K562 (cell line): ENCODE measurements around the gene PLPPR1. TPM values are rescaled to one million over a fixed set of nuclear protein-coding genes. Genes with fewer than 3 reads are reported as not detected.

Experiments used
- ATAC-seq: fragments of 200-7000 bp; cut with Tn5 transposase; 3 replicates; pipeline ENCODE4 v1.9.1; 2020; ENCODE audit warnings: moderate library complexity
- BruUV-seq: library from RNA; stranded (reverse); fragments of 400-500 nt; replicated peaks from 2 replicates; lab custom pipeline; 2021; lab: Mats Ljungman, UMichigan
- CTCF ChIA-PET: fragments of 300-600 bp; formaldehyde crosslinking; extraction: SDS; loops from one replicate; lab custom pipeline; 2021; ENCODE audit warnings: low intra/inter-chr PET ratio; lab: Yijun Ruan, JAX
- POLR2A ChIA-PET: fragments of 300-600, 350-650 bp; sonication (Branson Sonifier 250); formaldehyde crosslinking; extraction: SDS; loops from one replicate; lab custom pipeline; 2021; ENCODE audit warnings: antibody characterized with exemption, inconsistent platforms; lab: Yijun Ruan, JAX
- DNase-seq, 4 experiments: peaks; one replicate each; pipeline versions ENCODE4 v3.0.0 to v3.0.0-alpha.2; 2011 to 2018; ENCODE audit warnings: low spot score in 3 of 4, mixed read lengths in 3 of 4; ENCODE audit errors: extremely low read depth in 1 of 4
- FAIRE-seq: peaks from 2 replicates; lab custom pipeline; 2011; peaks lifted over from hg19 to GRCh38; lab: Jason Lieb, UNC
- H2AFZ ChIP-seq: 2 replicates; pipeline ENCODE4 v1.6.0; 2011; ENCODE audit warnings: low read depth, low read length, control low read depth, inconsistent platforms
- H3K27ac ChIP-seq: fragments of 200-600 bp; 3 replicates; pipeline ENCODE4 v1.8.0; 2011; ENCODE audit warnings: low read depth, mild to moderate bottlenecking, control low read depth, inconsistent platforms, low read length, moderate library complexity, mixed read lengths; ENCODE audit errors: extremely low read depth
- H3K27me3 ChIP-seq, 2 experiments: fragments of 300-600 bp in 1 of 2; 2 replicates in 1 of 2; 3 replicates in 1 of 2; pipeline versions ENCODE4 v1.6.0 to v1.8.0; 2011; ENCODE audit warnings: inconsistent platforms in 2 of 2, low read length in 2 of 2, mild to moderate bottlenecking in 1 of 2, mixed read lengths in 1 of 2, moderate library complexity in 1 of 2; ENCODE audit not compliant: control insufficient read depth in 2 of 2, insufficient read depth in 2 of 2
- H3K36me3 ChIP-seq: fragments of 300-600 bp; 3 replicates; pipeline ENCODE4 v1.8.0; 2011; ENCODE audit warnings: mild to moderate bottlenecking, low read length, inconsistent platforms; ENCODE audit not compliant: control insufficient read depth, insufficient read depth
- H3K4me1 ChIP-seq, 2 experiments: fragments of 200-600 bp in 1 of 2; replicated peaks in 1 of 2; 2 replicates in 1 of 2; 3 replicates in 1 of 2; pipeline versions ENCODE4 v1.5.1 to v1.8.0; 2011; ENCODE audit warnings: inconsistent platforms in 2 of 2, low read length in 2 of 2, mild to moderate bottlenecking in 1 of 2, mixed read lengths in 1 of 2, moderate library complexity in 1 of 2; ENCODE audit not compliant: control insufficient read depth in 2 of 2, insufficient read depth in 2 of 2
- H3K4me2 ChIP-seq: 2 replicates; pipeline ENCODE4 v1.6.1; 2011; ENCODE audit warnings: low read length, control low read depth, inconsistent platforms, mixed read lengths; ENCODE audit not compliant: insufficient read depth
- H3K4me3 ChIP-seq: fragments of 200-600 bp; sonication (generic), shearing (Covaris generic); 2 replicates; pipeline ENCODE4 v1.5.1; 2016; ENCODE audit warnings: control low read depth, inconsistent platforms
- H3K79me2 ChIP-seq: fragments of 200-600 bp; 3 replicates; pipeline ENCODE4 v1.8.0; 2011; ENCODE audit warnings: low read length, inconsistent platforms; ENCODE audit not compliant: control insufficient read depth, insufficient read depth
- H3K9ac ChIP-seq, 2 experiments: 2 replicates each; pipeline versions ENCODE4 v1.6.0 to v1.6.1; 2011; ENCODE audit warnings: low read depth in 2 of 2, low read length in 2 of 2, control low read depth in 1 of 2, inconsistent platforms in 1 of 2, mild to moderate bottlenecking in 1 of 2, mixed read lengths in 1 of 2; ENCODE audit not compliant: insufficient read depth in 1 of 2
- H3K9me1 ChIP-seq: one replicate; pipeline ENCODE4 v1.6.0; 2011; ENCODE audit warnings: inconsistent platforms, mild to moderate bottlenecking, low read length, moderate library complexity; ENCODE audit not compliant: control insufficient read depth, insufficient read depth
- H3K9me3 ChIP-seq: replicated peaks from 2 replicates; pipeline ENCODE4 v1.5.1; 2011; ENCODE audit warnings: low read depth, low read length, inconsistent platforms; ENCODE audit not compliant: control insufficient read depth, insufficient read depth
- H4K20me1 ChIP-seq: replicated peaks from 2 replicates; pipeline ENCODE4 v1.6.1; 2011; ENCODE audit warnings: low read length, inconsistent platforms, mixed read lengths; ENCODE audit not compliant: control insufficient read depth, insufficient read depth
- ARNT ChIP-seq, 2 experiments: fragments of 450-650 bp; IDR thresholded peaks; 2 replicates each; pipeline ENCODE4 v1.6.1; 2016; ENCODE audit warnings: mild to moderate bottlenecking in 1 of 2
- CSDE1 ChIP-seq, 2 experiments: fragments of 450-650 bp; IDR thresholded peaks; 2 replicates each; pipeline ENCODE4 v1.6.1; 2016; ENCODE audit warnings: mild to moderate bottlenecking in 1 of 2
- GABPB2 ChIP-seq: fragments of 250-450 bp; sonication (Bioruptor Pico); conservative IDR thresholded peaks from 2 replicates; pipeline ENCODE4 v1.5.1; 2021; ENCODE audit warnings: mild to moderate bottlenecking
- GTF2E2 ChIP-seq: fragments of 200-800 bp; sonication (Bioruptor generic); IDR thresholded peaks from 2 replicates; pipeline ENCODE4 v1.6.1; 2016; ENCODE audit warnings: missing genetic modification characterization, missing compliant biosample characterization
- HSF4 ChIP-seq: fragments of 250-450 bp; sonication (Bioruptor Pico); IDR thresholded peaks from 2 replicates; pipeline ENCODE4 v2.1.2; 2022; ENCODE audit warnings: mild to moderate bottlenecking, moderate library complexity, borderline replicate concordance
- MXI1 ChIP-seq: IDR thresholded peaks from 2 replicates; pipeline ENCODE4 v1.6.1; 2011; ENCODE audit warnings: low read depth, mild to moderate bottlenecking, improper control_type of control experiment, low read length
- PHF21A ChIP-seq: fragments of 450-650 bp; IDR thresholded peaks from 2 replicates; pipeline ENCODE4 v1.6.1; 2017; ENCODE audit warnings: low read depth, borderline replicate concordance
- RHOXF2B ChIP-seq: fragments of 250-450 bp; sonication (Bioruptor Pico); conservative IDR thresholded peaks from 2 replicates; pipeline ENCODE4 v1.5.1; 2021
- SMARCA5 ChIP-seq: fragments of 450-650 bp; IDR thresholded peaks from 2 replicates; pipeline ENCODE4 v1.6.1; 2016
- TAF1 ChIP-seq: IDR thresholded peaks from 2 replicates; pipeline ENCODE4 v1.6.1; 2011; ENCODE audit warnings: mild to moderate bottlenecking, low read length, moderate library complexity; ENCODE audit not compliant: insufficient read depth, control insufficient read depth, severe bottlenecking; ENCODE audit errors: extremely low read depth
- TCF3 ChIP-seq: sonication (generic); formaldehyde crosslinking; IDR thresholded peaks from 2 replicates; pipeline ENCODE4 v1.4.0; 2020; ENCODE audit warnings: mild to moderate bottlenecking, missing genetic modification reagents
- ZHX1 ChIP-seq: fragments of 150-350 bp; conservative IDR thresholded peaks from 2 replicates; pipeline ENCODE4 v1.6.1; 2014; ENCODE audit warnings: low read length
- ZNF280B ChIP-seq: fragments of 250-450 bp; sonication (Bioruptor Pico); IDR thresholded peaks from 2 replicates; pipeline ENCODE4 v1.5.1; 2021; ENCODE audit warnings: mild to moderate bottlenecking
- WGBS: fragments of 100-300 bp; shearing (Covaris generic); methylation state at CpG from one replicate; pipeline ENCODE4 v1.1.6; 2016; ENCODE audit warnings: low coverage, mixed read lengths; ENCODE audit not compliant: insufficient coverage; ENCODE audit errors: missing lambda C conversion rate; 5-methylcytosine and 5-hydroxymethylcytosine counted together
- in situ Hi-C: fragments of 300-500 bp; cut with MboI; formaldehyde crosslinking; loops from 4 replicates; pipeline ENCODE4 v1.15.0; 2018; ENCODE audit warnings: inconsistent platforms, mixed read lengths
- intact Hi-C: fragments of 100-400 bp; cut with micrococcal nuclease; formaldehyde crosslinking; loops from 2 replicates; pipeline ENCODE4 v1.14.2; 2022
- polyA plus RNA-seq, 8 experiments: library from polyadenylated mRNA; depleted of rRNA in 4 of 8; stranded (reverse) in 5 of 8; unstranded in 3 of 8; fragments of >200 nt; fragmentation: Nextera tagmentation in 2 of 8; fragmentation: Illumina TruSeq in 1 of 8; extraction: Ambion mirVana in 2 of 8; extraction: Trizol in 1 of 8; gene quantifications; 2 replicates each; pipeline versions ENCODE4 v1.2.1 to v1.2.3, GENCODE V29; 2011 to 2014; ENCODE audit warnings: inconsistent platforms in 1 of 8, missing spikeins in 1 of 8
- total RNA-seq, 7 experiments: library from RNA; depleted of rRNA in 6 of 7; stranded (reverse); fragments of >200 nt in 6 of 7; fragmentation: Illumina TruSeq in 2 of 7; extraction: Trizol in 2 of 7; gene quantifications; 2 replicates each; pipeline versions ENCODE4 v1.2.1 to v1.2.3, GENCODE V29; 2011 to 2021; ENCODE audit warnings: low replicate concordance in 1 of 7
- TF ChIP-seq, protein P1 (sequence below): fragments of 450-650 bp; IDR thresholded peaks from 2 replicates; pipeline ENCODE4 v1.6.1; 2016; ENCODE audit warnings: antibody characterized with exemption
- TF ChIP-seq, protein P2 (sequence below): fragments of 150-350 bp; IDR thresholded peaks from 2 replicates; pipeline ENCODE4 v1.6.1; 2014; ENCODE audit warnings: low read depth, mild to moderate bottlenecking, low read length, borderline replicate concordance

PLPPR1 gene
- total and polyA plus RNA-seq, 9 of the 15 experiments (the other 6 are each of a cell fraction or from before 2014, with no cell fraction given): not detected

- BruUV-seq: no TSS peak
- Histone ChIP-seq H3K79me2 (no peaks in the 10 kb centered on the region), H3K9me1 (no peaks in the 10 kb centered on the region), H3K27ac (no peak overlapping the region), H3K36me3 (no peaks in the 10 kb centered on the region), H4K20me1 (no peaks in the 10 kb centered on the region), H3K27me3 (no peaks in the 10 kb centered on the region), H3K9me3 (peaks cover 5% of the 10 kb centered on the region; the same call in 1 of the 2 replicates), H2AFZ (no peak overlapping the region), H3K4me1 (peaks cover 0 to 2% of the 10 kb centered on the region in 2 experiments; a peak in 2 of 5 replicates), H3K4me2 (no peak overlapping the region), H3K9ac (no peak overlapping the region), H3K4me3 (no peak overlapping the region)
- no peak for DNase-seq
- intact Hi-C loops: no loop called here
- no peak for FAIRE-seq
- ATAC-seq: no peak
- ChIA-PET CTCF (no interaction called here), POLR2A (no interaction called here)
- in situ Hi-C loops: no loop called here
- 53% methylated on average over 2 of the region's 2 CpGs for WGBS
- TF ChIP-seq, protein P1, sequence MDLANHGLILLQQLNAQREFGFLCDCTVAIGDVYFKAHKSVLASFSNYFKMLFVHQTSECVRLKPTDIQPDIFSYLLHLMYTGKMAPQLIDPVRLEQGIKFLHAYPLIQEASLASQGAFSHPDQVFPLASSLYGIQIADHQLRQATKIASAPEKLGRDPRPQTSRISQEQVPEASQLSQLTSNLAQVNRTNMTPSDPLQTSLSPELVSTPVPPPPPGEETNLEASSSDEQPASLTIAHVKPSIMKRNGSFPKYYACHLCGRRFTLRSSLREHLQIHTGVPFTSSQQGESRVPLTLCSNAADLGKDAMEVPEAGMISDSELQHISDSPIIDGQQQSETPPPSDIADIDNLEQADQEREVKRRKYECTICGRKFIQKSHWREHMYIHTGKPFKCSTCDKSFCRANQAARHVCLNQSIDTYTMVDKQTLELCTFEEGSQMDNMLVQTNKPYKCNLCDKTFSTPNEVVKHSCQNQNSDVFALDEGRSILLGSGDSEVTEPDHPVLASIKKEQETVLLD: no peak
- TF ChIP-seq HSF4 (CRISPR knock-in tag) (no peak), CSDE1 (IDR thresholded peaks at IDR 0.05) (no peak), MXI1 (no peak), ZNF280B (no peak), ZHX1 (no peak), TCF3 (CRISPR knock-in tag) (no peak), TAF1 (no peak), RHOXF2B (no peak), GTF2E2 (tag) (no peak), SMARCA5 (no peak), PHF21A (no peak), ARNT (IDR thresholded peaks at IDR 0.05) (no peak), GABPB2 (CRISPR knock-in tag) (no peak)
- TF ChIP-seq, protein P2, sequence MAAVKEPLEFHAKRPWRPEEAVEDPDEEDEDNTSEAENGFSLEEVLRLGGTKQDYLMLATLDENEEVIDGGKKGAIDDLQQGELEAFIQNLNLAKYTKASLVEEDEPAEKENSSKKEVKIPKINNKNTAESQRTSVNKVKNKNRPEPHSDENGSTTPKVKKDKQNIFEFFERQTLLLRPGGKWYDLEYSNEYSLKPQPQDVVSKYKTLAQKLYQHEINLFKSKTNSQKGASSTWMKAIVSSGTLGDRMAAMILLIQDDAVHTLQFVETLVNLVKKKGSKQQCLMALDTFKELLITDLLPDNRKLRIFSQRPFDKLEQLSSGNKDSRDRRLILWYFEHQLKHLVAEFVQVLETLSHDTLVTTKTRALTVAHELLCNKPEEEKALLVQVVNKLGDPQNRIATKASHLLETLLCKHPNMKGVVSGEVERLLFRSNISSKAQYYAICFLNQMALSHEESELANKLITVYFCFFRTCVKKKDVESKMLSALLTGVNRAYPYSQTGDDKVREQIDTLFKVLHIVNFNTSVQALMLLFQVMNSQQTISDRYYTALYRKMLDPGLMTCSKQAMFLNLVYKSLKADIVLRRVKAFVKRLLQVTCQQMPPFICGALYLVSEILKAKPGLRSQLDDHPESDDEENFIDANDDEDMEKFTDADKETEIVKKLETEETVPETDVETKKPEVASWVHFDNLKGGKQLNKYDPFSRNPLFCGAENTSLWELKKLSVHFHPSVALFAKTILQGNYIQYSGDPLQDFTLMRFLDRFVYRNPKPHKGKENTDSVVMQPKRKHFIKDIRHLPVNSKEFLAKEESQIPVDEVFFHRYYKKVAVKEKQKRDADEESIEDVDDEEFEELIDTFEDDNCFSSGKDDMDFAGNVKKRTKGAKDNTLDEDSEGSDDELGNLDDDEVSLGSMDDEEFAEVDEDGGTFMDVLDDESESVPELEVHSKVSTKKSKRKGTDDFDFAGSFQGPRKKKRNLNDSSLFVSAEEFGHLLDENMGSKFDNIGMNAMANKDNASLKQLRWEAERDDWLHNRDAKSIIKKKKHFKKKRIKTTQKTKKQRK: no peak
Observed at GRCh38 chr9:101325053-101325452, 296.5 kb downstream of the PLPPR1 start.
